ENCODE results near the gene KCNA3. TPM values are rescaled to one million over a fixed set of nuclear protein-coding genes. Genes with fewer than 3 reads are reported as not detected.

KCNA3 gene
- total and polyA plus RNA-seq, 2 of the 8 experiments (the other 6 are each of a cell fraction or from before 2014, with no cell fraction given), result 0.95 to 1.1 TPM

DNA sequence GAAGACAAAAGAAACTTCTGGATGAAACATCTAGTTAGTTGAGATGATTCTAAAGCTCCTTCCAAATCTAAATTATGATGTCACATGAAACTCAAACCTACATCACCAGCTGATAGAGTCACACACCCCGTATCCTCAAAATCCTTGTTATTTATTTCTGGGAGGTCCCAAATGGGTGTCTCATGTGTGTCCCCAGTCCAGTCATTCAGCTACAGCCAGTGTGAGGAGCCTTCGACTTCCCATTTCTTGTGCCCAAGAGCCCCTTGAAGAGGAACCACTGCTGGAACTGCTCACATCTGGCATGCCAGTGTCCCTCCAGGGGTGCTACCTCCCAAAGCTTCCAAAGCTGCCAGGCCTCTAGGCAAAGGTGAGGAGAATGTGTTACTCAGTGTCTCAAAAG lies 32.5 kb upstream of the KCNA3 start:
- Histone ChIP-seq H3K9me3 (ENCODE audit: insufficient read depth in 2 of 2, low read depth in 1 of 2, low read length in 1 of 2) (no peaks in the 10 kb centered on the region), H3K27ac (ENCODE audit: low read depth, low read length) (no peak overlapping the region), H3K4me1 (replicated peaks in 1 of 4; ENCODE audit: control insufficient read depth in 3 of 4, insufficient read depth in 4 of 4, low read length in 3 of 4) (0 out of 7 replicates have a peak, but pooled peaks cover 0 to 2% (median 0%) of the 10 kb centered on the region in 4 experiments), H2BK5ac (ENCODE audit: low read depth, low read length) (no peak overlapping the region), H3K9ac (replicated peaks in 1 of 4; ENCODE audit: extremely low read depth in 1 of 4, low read depth in 3 of 4, low read length in 3 of 4) (no peak overlapping the region), H3K4ac (replicated peaks; ENCODE audit: insufficient read length, low read depth, low read length) (no peak overlapping the region), H3K79me1 (ENCODE audit: low read depth, low read length) (no peaks in the 10 kb centered on the region), H3K36me3 (ENCODE audit: control insufficient read depth in 2 of 4, insufficient read depth in 4 of 4, low read length in 3 of 4) (no peaks in the 10 kb centered on the region), H3K4me3 (ENCODE audit: extremely low read depth in 1 of 4, insufficient read depth in 2 of 4, low read depth in 3 of 4, low read length in 4 of 4) (no peak overlapping the region), H3K27me3 (replicated peaks in 1 of 4; ENCODE audit: control insufficient read depth in 3 of 4, extremely low read depth in 1 of 4, insufficient read depth in 3 of 4, low read length in 3 of 4) (no peaks in the 10 kb centered on the region), H2AFZ (ENCODE audit: low read length) (no peak overlapping the region), H3K23me2 (ENCODE audit: low read depth, low read length) (no peaks in the 10 kb centered on the region), H2BK12ac (ENCODE audit: low read depth, low read length) (no peak overlapping the region), H4K5ac (ENCODE audit: insufficient read length, low read depth, low read length) (no peak overlapping the region), H4K8ac (ENCODE audit: extremely low read depth, insufficient read depth, low read length) (no peak overlapping the region), H3K14ac (ENCODE audit: insufficient read length) (no peak overlapping the region), H3K18ac (ENCODE audit: extremely low read depth, low read length) (no peak overlapping the region), H2BK15ac (ENCODE audit: low read length) (no peak overlapping the region), H3K23ac (ENCODE audit: insufficient read length) (no peak overlapping the region), H3K79me2 (ENCODE audit: control insufficient read depth in 1 of 2, insufficient read depth in 2 of 2, low read length in 2 of 2) (no peaks in the 10 kb centered on the region), H3K56ac (replicated peaks; ENCODE audit: insufficient read length, low read depth, low read length) (no peak overlapping the region), H2AK5ac (ENCODE audit: low read depth, low read length) (no peak overlapping the region), H4K91ac (replicated peaks; ENCODE audit: insufficient read length, low read length) (no peak overlapping the region), H2BK120ac (replicated peaks; ENCODE audit: low read depth, low read length) (no peak overlapping the region), H3K4me2 (ENCODE audit: insufficient read depth in 1 of 2, low read depth in 2 of 2, low read length in 2 of 2) (no peak overlapping the region), H4K20me1 (replicated peaks in 1 of 2; ENCODE audit: control insufficient read depth in 1 of 2, insufficient read depth in 2 of 2, low read length in 2 of 2) (no peaks in the 10 kb centered on the region), H2BK20ac (ENCODE audit: low read length) (no peak overlapping the region)
- FAIRE-seq (no peak), DNase-seq (ENCODE audit: low read depth in 1 of 2, low spot score in 2 of 2) (no peak)
- ChIA-PET CTCF (ENCODE audit: partially characterized antibody) (interaction anchor here (0.9 to 1.4 kb wide), 5 partner anchors 9 to 88 kb away, joined by 3 to 5 read pairs (median 4); no protein-coding TSS in a partner anchor), POLR2A (ENCODE audit: partially characterized antibody) (no interaction called here)
- WGBS, 2 experiments (ENCODE audit: extremely low coverage in 1 of 2, insufficient coverage in 1 of 2, insufficient read length in 1 of 2, insufficient replicate concordance in 2 of 2, low coverage in 1 of 2, low lambda C conversion rate in 2 of 2, missing lambda C conversion rate in 1 of 2), result 100% methylated on average over 2 of the region's 2 CpGs; no CpG with 5 or more reads in 1 of the 2 experiments
- TF ChIP-seq CREB1 (IDR thresholded peaks at IDR 0.05), result no peak
- no peak for TF ChIP-seq SIX5 (IDR thresholded peaks at IDR 0.05; ENCODE audit: low read depth, low read length)
- TF ChIP-seq RNF2 (IDR thresholded peaks at IDR 0.05; ENCODE audit: borderline replicate concordance, low read depth, low read length, missing control alignments, poor library complexity, severe bottlenecking), result no peak
- no peak for TF ChIP-seq TEAD4 (IDR thresholded peaks at IDR 0.05; ENCODE audit: low read depth, low read length)
- TF ChIP-seq KDM1A (IDR thresholded peaks at IDR 0.05; ENCODE audit: borderline replicate concordance, low read length), result no peak
- no peak for TF ChIP-seq EGR1 (IDR thresholded peaks at IDR 0.05; ENCODE audit: borderline replicate concordance, low read depth, low read length)
- no peak for TF ChIP-seq SAP30 (IDR thresholded peaks at IDR 0.05; ENCODE audit: insufficient read depth, insufficient replicate concordance, low read length)
- no peak for TF ChIP-seq NANOG (IDR thresholded peaks at IDR 0.05; ENCODE audit: insufficient read depth, low read depth, low read length, poor library complexity, severe bottlenecking)
- TF ChIP-seq YY1 (IDR thresholded peaks at IDR 0.05; ENCODE audit: low read depth, low read length), result no peak
- no peak for TF ChIP-seq JUND (IDR thresholded peaks at IDR 0.05; ENCODE audit: low read length)
- TF ChIP-seq SUZ12 (IDR thresholded peaks at IDR 0.05; ENCODE audit: low read length), result no peak
- TF ChIP-seq, protein P1, sequence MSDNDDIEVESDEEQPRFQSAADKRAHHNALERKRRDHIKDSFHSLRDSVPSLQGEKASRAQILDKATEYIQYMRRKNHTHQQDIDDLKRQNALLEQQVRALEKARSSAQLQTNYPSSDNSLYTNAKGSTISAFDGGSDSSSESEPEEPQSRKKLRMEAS (IDR thresholded peaks at IDR 0.05), result no peak
- no peak for TF ChIP-seq TAF7 (optimal IDR thresholded peaks at IDR 0.05; ENCODE audit: borderline replicate concordance, low read depth, low read length)
- no peak for TF ChIP-seq SRF (IDR thresholded peaks at IDR 0.05; ENCODE audit: low read depth, low read length)
- no peak for TF ChIP-seq POU5F1 (IDR thresholded peaks at IDR 0.05; ENCODE audit: low read depth, low read length)
